ENCODE measurements around the gene CLIC3.

CLIC3 gene

GRCh38 chr9:136978865-136979544, 17.4 kb downstream of the CLIC3 start:
- DNase-seq, result no peak

GRCh38 chr9:136978073-136978864, 18.1 kb downstream of the CLIC3 start:
- peak; percentile 39 for DNase-seq

GRCh38 chr9:136977649-136978072, 18.7 kb downstream of the CLIC3 start:
- no peak for DNase-seq

GRCh38 chr9:136977223-136977622, 19.1 kb downstream of the CLIC3 start, which contains the start of gene PTGDS:
PTGDS (plus strand) TSS chr9:136977504; CDS start chr9:136977579, 75 bp downstream.
- no peak for DNase-seq

GRCh38 chr9:136975644-136976043, 20.7 kb downstream of the CLIC3 start:
- DNase-seq, result no peak

- peak; percentile 29 for DNase-seq
Measured at GRCh38 chr9:136974817-136975535, 21.4 kb downstream of the CLIC3 start.

- no peak for DNase-seq
Measured at GRCh38 chr9:136973618-136974617, 22.4 kb downstream of the CLIC3 start.

GRCh38 chr9:136972743-136973142, 23.6 kb downstream of the CLIC3 start:
- DNase-seq, result no peak

GRCh38 chr9:136972335-136972734, 24.0 kb downstream of the CLIC3 start:
- no peak for DNase-seq

- no peak for DNase-seq
Measured at GRCh38 chr9:136971746-136972145, 24.6 kb downstream of the CLIC3 start.

- no peak for DNase-seq
Measured at GRCh38 chr9:136970361-136970760, 26.0 kb downstream of the CLIC3 start.

GRCh38 chr9:136969774-136970173, 26.6 kb downstream of the CLIC3 start:
- no peak for DNase-seq

GRCh38 chr9:136969150-136969549, 27.2 kb downstream of the CLIC3 start:
- DNase-seq, result no peak

GRCh38 chr9:136968333-136969127, 27.8 kb downstream of the CLIC3 start:
- DNase-seq, result no peak

- peak; percentile 54 for DNase-seq
Measured at GRCh38 chr9:136965771-136966484, 30.4 kb downstream of the CLIC3 start.

- DNase-seq, result no peak
Measured at GRCh38 chr9:136964833-136965422, 31.4 kb downstream of the CLIC3 start.

- no peak for DNase-seq
Measured at GRCh38 chr9:136964171-136964689, 32.1 kb downstream of the CLIC3 start.

- DNase-seq, result no peak
Measured at GRCh38 chr9:136963751-136964150, 32.6 kb downstream of the CLIC3 start.

- DNase-seq, result no peak
Measured at GRCh38 chr9:136963341-136963740, 33.0 kb downstream of the CLIC3 start.

- DNase-seq, result no peak
Measured at GRCh38 chr9:136962701-136963248, 33.6 kb downstream of the CLIC3 start.
